NB4 (cell line): ENCODE results near the gene RAD51B.

Experiments
- TF ChIP-seq, protein P1 (sequence below): IDR thresholded peaks from one replicate; pipeline ENCODE4 v1.5.1; 2012; ENCODE audit warnings: low read depth, low read length
- TF ChIP-seq, protein P2 (sequence below): IDR thresholded peaks from 2 replicates; pipeline ENCODE4 v1.6.1; 2011; ENCODE audit warnings: low read depth, low read length

- TF ChIP-seq, protein P1, sequence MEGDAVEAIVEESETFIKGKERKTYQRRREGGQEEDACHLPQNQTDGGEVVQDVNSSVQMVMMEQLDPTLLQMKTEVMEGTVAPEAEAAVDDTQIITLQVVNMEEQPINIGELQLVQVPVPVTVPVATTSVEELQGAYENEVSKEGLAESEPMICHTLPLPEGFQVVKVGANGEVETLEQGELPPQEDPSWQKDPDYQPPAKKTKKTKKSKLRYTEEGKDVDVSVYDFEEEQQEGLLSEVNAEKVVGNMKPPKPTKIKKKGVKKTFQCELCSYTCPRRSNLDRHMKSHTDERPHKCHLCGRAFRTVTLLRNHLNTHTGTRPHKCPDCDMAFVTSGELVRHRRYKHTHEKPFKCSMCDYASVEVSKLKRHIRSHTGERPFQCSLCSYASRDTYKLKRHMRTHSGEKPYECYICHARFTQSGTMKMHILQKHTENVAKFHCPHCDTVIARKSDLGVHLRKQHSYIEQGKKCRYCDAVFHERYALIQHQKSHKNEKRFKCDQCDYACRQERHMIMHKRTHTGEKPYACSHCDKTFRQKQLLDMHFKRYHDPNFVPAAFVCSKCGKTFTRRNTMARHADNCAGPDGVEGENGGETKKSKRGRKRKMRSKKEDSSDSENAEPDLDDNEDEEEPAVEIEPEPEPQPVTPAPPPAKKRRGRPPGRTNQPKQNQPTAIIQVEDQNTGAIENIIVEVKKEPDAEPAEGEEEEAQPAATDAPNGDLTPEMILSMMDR: no peak
- TF ChIP-seq, protein P2, sequence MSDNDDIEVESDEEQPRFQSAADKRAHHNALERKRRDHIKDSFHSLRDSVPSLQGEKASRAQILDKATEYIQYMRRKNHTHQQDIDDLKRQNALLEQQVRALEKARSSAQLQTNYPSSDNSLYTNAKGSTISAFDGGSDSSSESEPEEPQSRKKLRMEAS: no peak
These were observed 760.6 kb downstream of the RAD51B start for GRCh38 chr14:68580096-68580645.
